K562 (cell line): ENCODE measurements around the gene CCDC78. TPM values are rescaled to one million over a fixed set of nuclear protein-coding genes. Genes with fewer than 3 reads are reported as not detected.

ENCODE experiments used
- BRCA1 ChIP-seq, 2 experiments: fragments of 450-650 bp in 1 of 2; sonication (generic) in 1 of 2; formaldehyde crosslinking in 1 of 2; IDR thresholded peaks; 2 replicates each; pipeline versions ENCODE4 v1.5.0 to v1.6.1; 2017 to 2020; ENCODE audit warnings: mild to moderate bottlenecking in 1 of 2, missing genetic modification reagents in 1 of 2
- CHD2 ChIP-seq: IDR thresholded peaks from 2 replicates; pipeline ENCODE4 v1.6.1; 2011; ENCODE audit warnings: low read depth, low read length
- CTBP1 ChIP-seq: fragments of 450-650 bp; IDR thresholded peaks from 2 replicates; pipeline ENCODE4 v1.6.1; 2016; ENCODE audit warnings: borderline replicate concordance
- ETS1 ChIP-seq: conservative IDR thresholded peaks from 2 replicates; pipeline ENCODE4 v1.6.1; 2011; ENCODE audit warnings: low read depth, mild to moderate bottlenecking, low read length; ENCODE audit not compliant: control insufficient read depth
- ETV1 ChIP-seq: fragments of 450-650 bp; conservative IDR thresholded peaks from 2 replicates; pipeline ENCODE4 v1.6.1; 2016; ENCODE audit warnings: missing genetic modification characterization, control low read depth, low read depth, missing compliant biosample characterization
- FUS ChIP-seq: fragments of 200-400 bp; formaldehyde crosslinking; optimal IDR thresholded peaks from 2 replicates; pipeline ENCODE3; 2017; ENCODE audit warnings: low read depth, low read length
- GTF2A2 ChIP-seq: IDR thresholded peaks from 2 replicates; pipeline ENCODE4 v1.6.1; 2016; ENCODE audit warnings: mild to moderate bottlenecking, missing genetic modification characterization, missing compliant biosample characterization
- HMGN3 ChIP-seq: IDR thresholded peaks from 2 replicates; pipeline ENCODE4 v1.6.1; 2011; ENCODE audit warnings: borderline replicate concordance, low read depth, mild to moderate bottlenecking, mixed read lengths, low read length; ENCODE audit not compliant: insufficient read length; ENCODE audit errors: extremely low read depth
- IRF9 ChIP-seq: fragments of 450-650 bp; IDR thresholded peaks from 2 replicates; pipeline ENCODE4 v1.6.1; 2016; ENCODE audit warnings: missing biosample characterization, missing genetic modification characterization
- JUNB ChIP-seq: fragments of 450-650 bp; formaldehyde crosslinking; conservative IDR thresholded peaks from 2 replicates; pipeline ENCODE4 v1.4.0; 2020; ENCODE audit warnings: mild to moderate bottlenecking
- MAZ ChIP-seq, 2 experiments: fragments of 450-650 bp in 1 of 2; sonication (generic) in 1 of 2; formaldehyde crosslinking; IDR thresholded peaks in 1 of 2; conservative IDR thresholded peaks in 1 of 2; 2 replicates each; pipeline versions ENCODE4 v1.4.0 to v1.5.0; 2020; ENCODE audit warnings: mild to moderate bottlenecking in 1 of 2, missing genetic modification reagents in 1 of 2
- MCM3 ChIP-seq: fragments of 450-650 bp; IDR thresholded peaks from 2 replicates; pipeline ENCODE4 v1.6.1; 2016
- NBN ChIP-seq: fragments of 450-650 bp; IDR thresholded peaks from 2 replicates; pipeline ENCODE4 v1.6.1; 2016; ENCODE audit warnings: low read depth, mild to moderate bottlenecking
- NFYB ChIP-seq: IDR thresholded peaks from 2 replicates; pipeline ENCODE4 v1.6.1; 2011; ENCODE audit warnings: mild to moderate bottlenecking, moderate library complexity; ENCODE audit not compliant: insufficient read length; ENCODE audit errors: extremely low read depth
- NR3C1 ChIP-seq: sonication (generic); formaldehyde crosslinking; IDR thresholded peaks from 2 replicates; pipeline ENCODE4 v1.8.1; 2022; ENCODE audit warnings: missing genetic modification reagents
- ZBTB40 ChIP-seq, 2 experiments: fragments of 450-650 bp in 1 of 2; sonication (generic) in 1 of 2; formaldehyde crosslinking in 1 of 2; IDR thresholded peaks; 2 replicates each; pipeline versions ENCODE4 v1.7.1 to v1.9.0; 2016 to 2022; ENCODE audit warnings: inconsistent platforms in 1 of 2, mild to moderate bottlenecking in 1 of 2, missing genetic modification reagents in 1 of 2
- polyA plus RNA-seq, 8 experiments: library from polyadenylated mRNA; depleted of rRNA in 4 of 8; stranded (reverse) in 5 of 8; unstranded in 3 of 8; fragments of >200 nt; fragmentation: Nextera tagmentation in 2 of 8; fragmentation: Illumina TruSeq in 1 of 8; extraction: Ambion mirVana in 2 of 8; extraction: Trizol in 1 of 8; gene quantifications; 2 replicates each; pipeline versions ENCODE4 v1.2.1 to v1.2.3, GENCODE V29; 2011 to 2014; ENCODE audit warnings: inconsistent platforms in 1 of 8, missing spikeins in 1 of 8
- total RNA-seq, 7 experiments: library from RNA; depleted of rRNA in 6 of 7; stranded (reverse); fragments of >200 nt in 6 of 7; fragmentation: Illumina TruSeq in 2 of 7; extraction: Trizol in 2 of 7; gene quantifications; 2 replicates each; pipeline versions ENCODE4 v1.2.1 to v1.2.3, GENCODE V29; 2011 to 2021; ENCODE audit warnings: low replicate concordance in 1 of 7

Gene CCDC78
- total and polyA plus RNA-seq, 9 of the 15 experiments (the other 6 are each of a cell fraction or from before 2014, with no cell fraction given) = 0.24 to 17.7 (median 2.9) TPM

DNA sequence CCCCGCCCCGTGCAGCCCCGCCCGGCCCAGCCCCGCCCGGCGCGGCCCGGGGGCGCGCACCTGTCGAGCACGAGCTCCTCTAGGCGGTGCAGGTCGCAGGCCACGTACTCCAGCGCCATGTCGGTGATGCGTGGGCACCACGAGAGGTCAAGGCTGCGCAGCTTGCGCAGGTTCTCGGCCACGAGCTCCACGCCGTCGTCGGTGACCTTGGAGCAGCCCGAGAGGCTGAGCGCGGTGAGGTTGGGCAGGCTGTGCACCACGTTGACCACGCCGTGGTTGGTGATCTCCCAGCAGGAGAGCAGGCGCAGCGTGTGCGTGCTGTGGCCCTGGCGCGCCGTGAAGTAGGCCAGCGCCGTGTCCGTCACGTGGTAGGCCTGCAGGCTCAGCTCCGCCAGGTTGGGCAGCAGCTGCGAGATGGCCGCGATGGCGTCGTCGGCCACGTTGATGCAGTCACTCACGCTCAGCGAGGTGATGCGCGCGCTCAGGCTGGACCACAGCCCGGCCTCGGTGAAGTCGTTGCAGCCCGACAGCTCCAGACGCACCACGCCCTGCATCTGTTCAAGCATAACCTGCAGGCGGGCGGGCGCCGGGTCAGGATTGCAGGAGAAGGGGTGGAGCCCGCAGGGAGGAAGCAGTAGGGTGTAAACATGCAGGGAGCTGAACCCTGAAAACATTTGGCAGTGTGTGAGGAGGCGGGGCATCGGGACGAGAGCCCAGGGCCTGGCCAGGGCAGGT lies 30.7 kb downstream of the CCDC78 start (continued):
- TF ChIP-seq FUS (peak; percentile 17), GTF2A2 (no peak), NBN (no peak), NFYB (no peak), JUNB (no peak), ETS1 (0 out of 2 replicates have a peak, but pooled peaks have one; percentile 33), CHD2 (no peak), IRF9 (tag) (no peak), MCM3 (no peak), BRCA1 (IDR thresholded peaks at IDR 0.05) (no peak), BRCA1 (CRISPR knock-in tag; IDR thresholded peaks at IDR 0.05) (peak; percentile 26; the same call in 1 of the 2 replicates), HMGN3 (peak; percentile 18), NR3C1 (peak; percentile 63), CTBP1 (peak; percentile 96), ZBTB40 (IDR thresholded peaks at IDR 0.05) (0 out of 2 replicates have a peak, but pooled peaks have one; percentile 42), ZBTB40 (CRISPR knock-in tag; IDR thresholded peaks at IDR 0.05) (peak; percentile 68), ETV1 (tag) (no peak), MAZ (CRISPR knock-in tag; conservative IDR thresholded peaks at IDR 0.05 in 1 of 2, IDR thresholded peaks at IDR 0.05 in 1 of 2) (peak; percentile 74 to 77; a peak in 3 of 4 replicates)
